Endothelial cell of umbilical vein (primary cell): ENCODE data around the gene AKT1. TPM values are rescaled to one million over a fixed set of nuclear protein-coding genes. Genes with fewer than 3 reads are reported as not detected.

Source experiments
- BruUV-seq: library from RNA; stranded (reverse); fragments of 400-500 nt; replicated peaks from 2 replicates; lab custom pipeline; 2021; lab: Mats Ljungman, UMichigan
- CTCF ChIA-PET: fragments of 300-600, 350-600 bp; sonication (Branson Sonifier 250); formaldehyde crosslinking; loops from one replicate; lab custom pipeline; 2021; ENCODE audit warnings: antibody characterized with exemption, inconsistent platforms; lab: Charles Lee
- POLR2A ChIA-PET: fragments of 300-600, 350-600 bp; sonication (Branson Sonifier 250); formaldehyde crosslinking; loops from one replicate; lab custom pipeline; 2021; ENCODE audit warnings: antibody characterized with exemption, inconsistent platforms; lab: Charles Lee
- DNase-seq: peaks from one replicate; pipeline ENCODE4 v3.0.0-alpha.2; 2011; ENCODE audit warnings: low read depth, low spot score
- FAIRE-seq: peaks from 2 replicates; lab custom pipeline; 2011; peaks lifted over from hg19 to GRCh38; lab: Jason Lieb, UNC
- H2AFZ ChIP-seq: 2 replicates; pipeline ENCODE4 v1.6.0; 2012; ENCODE audit warnings: low read depth, low read length, control low read depth, inconsistent platforms
- H3K27ac ChIP-seq: 2 replicates; pipeline ENCODE4 v1.5.1; 2011; ENCODE audit warnings: low read depth, mild to moderate bottlenecking, control low read depth, low read length, moderate library complexity; ENCODE audit not compliant: insufficient read depth
- H3K27me3 ChIP-seq, 2 experiments: 2 replicates each; pipeline versions ENCODE4 v1.6.0 to v1.6.1; 2011; ENCODE audit warnings: low read length in 2 of 2, mixed read lengths in 1 of 2; ENCODE audit not compliant: control insufficient read depth in 2 of 2, insufficient read depth in 2 of 2
- H3K36me3 ChIP-seq, 2 experiments: 2 replicates in 1 of 2; 3 replicates in 1 of 2; pipeline ENCODE4 v1.5.1; 2011; ENCODE audit warnings: low read length in 2 of 2, mild to moderate bottlenecking in 1 of 2, moderate library complexity in 1 of 2; ENCODE audit not compliant: control insufficient read depth in 2 of 2, insufficient read depth in 2 of 2; ENCODE audit errors: extremely low read depth in 1 of 2
- H3K4me1 ChIP-seq: 3 replicates; pipeline ENCODE4 v1.5.1; 2011; ENCODE audit warnings: mild to moderate bottlenecking, low read length; ENCODE audit not compliant: control insufficient read depth, insufficient read depth; ENCODE audit errors: extremely low read depth
- H3K4me2 ChIP-seq: 2 replicates; pipeline ENCODE4 v1.6.1; 2011; ENCODE audit warnings: low read length, control low read depth, mixed read lengths; ENCODE audit not compliant: insufficient read depth
- H3K4me3 ChIP-seq, 3 experiments: fragments of 200-600 bp in 1 of 3; sonication (generic), shearing (Covaris generic) in 1 of 3; replicated peaks in 1 of 3; 2 replicates each; pipeline ENCODE4 v1.5.1; 2011 to 2016; ENCODE audit warnings: control low read depth in 3 of 3, low read length in 3 of 3, mild to moderate bottlenecking in 2 of 3, inconsistent platforms in 1 of 3, low read depth in 1 of 3, moderate library complexity in 1 of 3; ENCODE audit not compliant: insufficient read depth in 1 of 3
- H3K79me2 ChIP-seq: 2 replicates; pipeline ENCODE4 v1.6.0; 2012; ENCODE audit warnings: low read length, inconsistent platforms; ENCODE audit not compliant: control insufficient read depth, insufficient read depth
- H3K9ac ChIP-seq: replicated peaks from 2 replicates; pipeline ENCODE3; 2011; ENCODE audit warnings: low read length, control low read depth; ENCODE audit not compliant: insufficient read depth; ENCODE audit errors: extremely low read depth
- H3K9me1 ChIP-seq: replicated peaks from 3 replicates; pipeline ENCODE4 v1.6.0; 2011; ENCODE audit warnings: mild to moderate bottlenecking, low read length; ENCODE audit not compliant: control insufficient read depth, insufficient read depth; ENCODE audit errors: extremely low read depth
- H3K9me3 ChIP-seq: replicated peaks from 2 replicates; pipeline ENCODE4 v1.5.1; 2012; ENCODE audit warnings: low read length, inconsistent platforms; ENCODE audit not compliant: control insufficient read depth, insufficient read depth
- H4K20me1 ChIP-seq: replicated peaks from 2 replicates; pipeline ENCODE3; 2011; ENCODE audit warnings: mild to moderate bottlenecking, low read length; ENCODE audit not compliant: control insufficient read depth, insufficient read depth; ENCODE audit errors: extremely low read depth
- EZH2 ChIP-seq: IDR thresholded peaks from 2 replicates; pipeline ENCODE4 v1.6.1; 2012; ENCODE audit warnings: borderline replicate concordance, low read depth, mild to moderate bottlenecking, moderate library complexity, low read length, inconsistent platforms; ENCODE audit not compliant: severe bottlenecking
- FOS ChIP-seq: IDR thresholded peaks from 2 replicates; pipeline ENCODE4 v1.6.1; 2011; ENCODE audit warnings: mild to moderate bottlenecking, low read length, moderate library complexity, borderline replicate concordance; ENCODE audit not compliant: insufficient read depth
- GATA2 ChIP-seq: IDR thresholded peaks from 2 replicates; pipeline ENCODE4 v1.7.0; 2011; ENCODE audit warnings: low read depth, mild to moderate bottlenecking, moderate library complexity, mixed read lengths, low read length; ENCODE audit not compliant: insufficient read length, insufficient read depth
- JUN ChIP-seq: IDR thresholded peaks from 2 replicates; pipeline ENCODE4 v1.6.1; 2011; ENCODE audit warnings: borderline replicate concordance, low read depth; ENCODE audit not compliant: insufficient read length, insufficient read depth
- MYC ChIP-seq: IDR thresholded peaks from one replicate; pipeline ENCODE4 v1.6.1; 2011; ENCODE audit warnings: mild to moderate bottlenecking, low read depth, low read length
- POLR2A ChIP-seq: IDR thresholded peaks from 2 replicates; pipeline ENCODE4 v1.6.1; 2012; ENCODE audit warnings: low read depth, mild to moderate bottlenecking, control low read depth, low read length
- POLR2AphosphoS5 ChIP-seq: IDR thresholded peaks from 2 replicates; pipeline ENCODE4 v1.6.1; 2012; ENCODE audit warnings: low read depth, mild to moderate bottlenecking, control low read depth, low read length, moderate library complexity; ENCODE audit not compliant: insufficient read depth
- dilution Hi-C: fragments of 300-500 bp; cut with MboI; formaldehyde crosslinking; loops from one replicate; pipeline ENCODE4 v1.15.0; 2019; ENCODE audit warnings: low sequenced_read_pairs; ENCODE audit not compliant: extremely low pct_ligation_motif_present
- intact Hi-C: fragments of 100-400 bp; cut with micrococcal nuclease; formaldehyde crosslinking; loops from one replicate; pipeline ENCODE4 v1.10.0; 2022
- polyA plus RNA-seq, 4 experiments: library from polyadenylated mRNA; depleted of rRNA in 3 of 4; stranded (reverse) in 3 of 4; unstranded in 1 of 4; fragments of >200 nt; gene quantifications; 2 replicates each; pipeline versions ENCODE4 v1.2.1 to v1.2.3, GENCODE V29; 2011 to 2012; ENCODE audit warnings: missing spikeins in 1 of 4
- total RNA-seq: library from RNA; stranded (reverse); gene quantifications from 2 replicates; pipeline ENCODE4 v1.2.3, GENCODE V29; 2021
- TF ChIP-seq, protein P1 (sequence below), 2 donors: IDR thresholded peaks; 1 replicate in 1 of 2; 2 replicates in 1 of 2; pipeline ENCODE4 v1.5.1; 2011; ENCODE audit warnings: low read length in 2 of 2, mild to moderate bottlenecking in 2 of 2, moderate library complexity in 2 of 2, control low read depth in 1 of 2, inconsistent platforms in 1 of 2, low read depth in 1 of 2; ENCODE audit not compliant: insufficient read depth in 1 of 2; ENCODE audit errors: extremely low read depth in 1 of 2
- TF ChIP-seq, protein P2 (sequence below): IDR thresholded peaks from 2 replicates; pipeline ENCODE4 v1.6.1; 2011; ENCODE audit not compliant: insufficient read depth, insufficient read length

AKT1 gene
- total and polyA plus RNA-seq, 2 donors (not counting 3 experiments of a cell fraction or from before 2014, with no cell fraction given), result 177 to 191 TPM

DNA sequence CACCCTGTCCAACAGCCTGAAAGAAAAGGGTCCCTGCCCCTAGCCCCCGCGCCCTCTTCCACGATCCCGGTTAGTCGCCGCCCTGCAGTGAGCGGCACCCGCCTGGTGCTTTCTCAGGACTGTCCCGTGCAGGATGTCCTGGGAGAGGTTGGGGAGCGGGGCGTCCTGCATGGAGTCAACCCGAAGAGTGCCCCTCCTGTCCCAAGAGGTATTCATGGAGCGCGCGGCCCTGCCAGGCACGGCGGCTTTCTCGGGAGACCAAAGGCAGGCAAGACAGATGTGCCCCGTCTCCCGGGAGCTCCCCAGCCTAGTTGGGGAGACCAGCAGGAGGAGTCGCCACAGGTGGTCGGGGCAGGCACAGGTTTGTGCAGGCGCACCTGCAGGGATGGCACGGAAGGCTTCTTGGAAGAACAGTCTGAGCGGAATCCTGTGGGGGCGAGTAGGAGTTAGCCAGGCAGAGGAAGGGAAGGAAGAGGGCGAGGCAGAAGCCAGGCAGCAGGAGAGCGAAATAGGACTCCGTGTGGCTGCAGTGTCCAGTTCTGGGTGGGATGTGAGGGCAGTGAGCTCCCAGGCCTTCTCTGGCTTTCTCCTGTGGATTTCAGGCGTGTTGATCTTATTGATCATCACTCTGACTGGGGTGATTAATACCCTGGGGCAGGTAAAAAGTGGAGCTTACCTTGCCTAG, 41.9 kb downstream of the AKT1 start:
- H3K36me3 ChIP-seq, result peaks cover 0 to 22% of the 10 kb centered on the region in 2 experiments
- peak overlapping the region; percentile 39 for H3K27ac ChIP-seq
- H3K27me3 ChIP-seq, result no peaks in the 10 kb centered on the region
- H3K4me3 ChIP-seq, result peak overlapping the region; percentile 22 to 96 (median 56)
- peak overlapping the region; percentile 73 for H3K9ac ChIP-seq
- no peaks in the 10 kb centered on the region for H3K9me1 ChIP-seq
- TSS peak; percentile 59 for BruUV-seq
- H3K4me1 ChIP-seq, result peaks cover 8% of the 10 kb centered on the region
- dilution Hi-C loops, result no loop called here
- peak; percentile 17 for DNase-seq
- H2AFZ ChIP-seq, result no peak overlapping the region
- peaks cover 22% of the 10 kb centered on the region for H3K79me2 ChIP-seq
- CTCF ChIA-PET, result interaction anchor here (1.2 to 2.4 kb wide), 6 partner anchors 13 to 72 kb away, joined by 4 to 17 read pairs (median 10); partner anchors contain the start of gene ADSS1
- H4K20me1 ChIP-seq, result no peaks in the 10 kb centered on the region
- POLR2A ChIA-PET, result interaction anchor here (1.1 kb wide), 1 partner anchor 15 kb away, joined by 3 read pairs; no protein-coding TSS in a partner anchor
- intact Hi-C loops, result loop anchor here (2.0 to 5.0 kb wide), 4 partner anchors 29 to 74 kb away; partner anchors contain the start of genes ADSS1, INF2 and ZBTB42
- H3K9me3 ChIP-seq, result no peaks in the 10 kb centered on the region
- H3K4me2 ChIP-seq, result peak overlapping the region; percentile 41
- no peak for FAIRE-seq
- TF ChIP-seq GATA2 (no peak), POLR2A (no peak), EZH2 (no peak), POLR2AphosphoS5 (no peak), FOS (no peak), MYC (no peak), JUN (no peak)
- TF ChIP-seq, protein P1, sequence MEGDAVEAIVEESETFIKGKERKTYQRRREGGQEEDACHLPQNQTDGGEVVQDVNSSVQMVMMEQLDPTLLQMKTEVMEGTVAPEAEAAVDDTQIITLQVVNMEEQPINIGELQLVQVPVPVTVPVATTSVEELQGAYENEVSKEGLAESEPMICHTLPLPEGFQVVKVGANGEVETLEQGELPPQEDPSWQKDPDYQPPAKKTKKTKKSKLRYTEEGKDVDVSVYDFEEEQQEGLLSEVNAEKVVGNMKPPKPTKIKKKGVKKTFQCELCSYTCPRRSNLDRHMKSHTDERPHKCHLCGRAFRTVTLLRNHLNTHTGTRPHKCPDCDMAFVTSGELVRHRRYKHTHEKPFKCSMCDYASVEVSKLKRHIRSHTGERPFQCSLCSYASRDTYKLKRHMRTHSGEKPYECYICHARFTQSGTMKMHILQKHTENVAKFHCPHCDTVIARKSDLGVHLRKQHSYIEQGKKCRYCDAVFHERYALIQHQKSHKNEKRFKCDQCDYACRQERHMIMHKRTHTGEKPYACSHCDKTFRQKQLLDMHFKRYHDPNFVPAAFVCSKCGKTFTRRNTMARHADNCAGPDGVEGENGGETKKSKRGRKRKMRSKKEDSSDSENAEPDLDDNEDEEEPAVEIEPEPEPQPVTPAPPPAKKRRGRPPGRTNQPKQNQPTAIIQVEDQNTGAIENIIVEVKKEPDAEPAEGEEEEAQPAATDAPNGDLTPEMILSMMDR (IDR thresholded peaks at IDR 0.05; ENCODE audit: extremely low read depth in 1 of 2, insufficient read depth in 1 of 2, low read depth in 1 of 2, low read length in 2 of 2), result no peak
- TF ChIP-seq, protein P2, sequence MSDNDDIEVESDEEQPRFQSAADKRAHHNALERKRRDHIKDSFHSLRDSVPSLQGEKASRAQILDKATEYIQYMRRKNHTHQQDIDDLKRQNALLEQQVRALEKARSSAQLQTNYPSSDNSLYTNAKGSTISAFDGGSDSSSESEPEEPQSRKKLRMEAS, result no peak
